ENCODE measurements around the gene PPP2R2D. TPM values are rescaled to one million over a fixed set of nuclear protein-coding genes. Genes with fewer than 3 reads are reported as not detected.
"Not testable (repeated sequence)": the region's sequence is repeated elsewhere in the genome, so short reads cannot be mapped to it uniquely, and the experiment has no call there.

The PPP2R2D gene
- total RNA-seq, 1 experiment from 2014 or later: 35.1 TPM

DNA sequence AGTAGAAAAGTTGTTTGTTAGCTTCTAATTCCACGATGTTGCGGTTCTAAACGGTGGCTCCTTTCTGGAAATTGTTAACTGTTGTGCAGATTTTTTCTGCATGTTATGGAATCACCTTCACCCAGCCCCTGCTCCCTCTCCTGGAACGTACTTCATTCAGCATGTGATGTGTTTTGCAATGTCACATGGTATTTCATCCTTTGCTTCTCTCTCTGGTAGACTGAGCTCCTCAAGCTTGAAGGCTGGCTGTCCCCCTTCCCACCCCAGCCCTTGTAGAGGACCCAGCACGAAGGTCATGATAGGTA, 4.4 kb downstream of the PPP2R2D start:
- Histone ChIP-seq H3K9me3 (replicated peaks) (no peaks in the 10 kb centered on the region), H3K27ac (no peak overlapping the region), H3K4me3 (no peak overlapping the region), H3K4me1 (no peaks in the 10 kb centered on the region), H3K27me3 (no peaks in the 10 kb centered on the region), H3K36me3 (no peaks in the 10 kb centered on the region)
- no peak for DNase-seq

GRCh38 chr10:131905603-131906268, 4.9 kb downstream of the PPP2R2D start:
- H3K9me3 ChIP-seq (replicated peaks): no peaks in the 10 kb centered on the region
- no peaks in the 10 kb centered on the region for H3K4me1 ChIP-seq
- no peak overlapping the region for H3K27ac ChIP-seq
- DNase-seq: no peak
- H3K4me3 ChIP-seq: no peak overlapping the region
- no peaks in the 10 kb centered on the region for H3K27me3 ChIP-seq
- no peaks in the 10 kb centered on the region for H3K36me3 ChIP-seq

GRCh38 chr10:131906269-131906639, 5.4 kb downstream of the PPP2R2D start:
- no peak overlapping the region for H3K27ac ChIP-seq
- H3K4me3 ChIP-seq: no peak overlapping the region
- no peak for DNase-seq
- no peaks in the 10 kb centered on the region for H3K9me3 ChIP-seq (replicated peaks)
- no peaks in the 10 kb centered on the region for H3K27me3 ChIP-seq
- no peaks in the 10 kb centered on the region for H3K36me3 ChIP-seq
- no peaks in the 10 kb centered on the region for H3K4me1 ChIP-seq

DNA sequence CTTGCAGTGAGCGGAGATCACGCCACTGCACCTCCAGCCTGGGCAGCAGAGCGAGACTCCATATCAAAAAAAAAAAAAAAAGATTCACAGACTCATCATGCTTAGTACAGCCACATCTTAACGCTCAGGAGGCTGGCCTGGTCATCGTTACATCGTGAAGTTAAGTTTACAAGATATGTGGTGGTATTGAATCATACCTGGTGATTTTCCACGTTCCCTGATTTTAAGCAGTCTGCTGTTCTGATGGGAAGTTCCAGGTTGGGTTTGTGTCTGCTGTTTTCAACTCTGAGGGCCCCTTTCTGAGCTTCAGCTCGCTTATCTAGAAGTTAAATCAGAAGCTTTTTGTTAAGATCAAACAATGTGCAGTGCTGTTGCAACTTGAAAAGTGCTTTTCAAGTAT, 6.9 kb downstream of the PPP2R2D start:
- Histone ChIP-seq H3K27ac (no peak overlapping the region), H3K4me1 (no peaks in the 10 kb centered on the region), H3K4me3 (no peak overlapping the region), H3K27me3 (no peaks in the 10 kb centered on the region), H3K36me3 (0 out of 2 replicates have a peak, but pooled peaks cover 3% of the 10 kb centered on the region), H3K9me3 (replicated peaks) (no peaks in the 10 kb centered on the region)
- no peak for DNase-seq

- H3K9me3 ChIP-seq (replicated peaks): no peaks in the 10 kb centered on the region
- DNase-seq: peak in 1 of 2 experiments; percentile 17
- H3K27me3 ChIP-seq: no peaks in the 10 kb centered on the region
- H3K4me3 ChIP-seq: no peak overlapping the region
- H3K27ac ChIP-seq: no peak overlapping the region
- no peaks in the 10 kb centered on the region for H3K4me1 ChIP-seq
- H3K36me3 ChIP-seq: 0 out of 2 replicates have a peak, but pooled peaks cover 4% of the 10 kb centered on the region
Observed at GRCh38 chr10:131908151-131908550, 7.3 kb downstream of the PPP2R2D start.

DNA sequence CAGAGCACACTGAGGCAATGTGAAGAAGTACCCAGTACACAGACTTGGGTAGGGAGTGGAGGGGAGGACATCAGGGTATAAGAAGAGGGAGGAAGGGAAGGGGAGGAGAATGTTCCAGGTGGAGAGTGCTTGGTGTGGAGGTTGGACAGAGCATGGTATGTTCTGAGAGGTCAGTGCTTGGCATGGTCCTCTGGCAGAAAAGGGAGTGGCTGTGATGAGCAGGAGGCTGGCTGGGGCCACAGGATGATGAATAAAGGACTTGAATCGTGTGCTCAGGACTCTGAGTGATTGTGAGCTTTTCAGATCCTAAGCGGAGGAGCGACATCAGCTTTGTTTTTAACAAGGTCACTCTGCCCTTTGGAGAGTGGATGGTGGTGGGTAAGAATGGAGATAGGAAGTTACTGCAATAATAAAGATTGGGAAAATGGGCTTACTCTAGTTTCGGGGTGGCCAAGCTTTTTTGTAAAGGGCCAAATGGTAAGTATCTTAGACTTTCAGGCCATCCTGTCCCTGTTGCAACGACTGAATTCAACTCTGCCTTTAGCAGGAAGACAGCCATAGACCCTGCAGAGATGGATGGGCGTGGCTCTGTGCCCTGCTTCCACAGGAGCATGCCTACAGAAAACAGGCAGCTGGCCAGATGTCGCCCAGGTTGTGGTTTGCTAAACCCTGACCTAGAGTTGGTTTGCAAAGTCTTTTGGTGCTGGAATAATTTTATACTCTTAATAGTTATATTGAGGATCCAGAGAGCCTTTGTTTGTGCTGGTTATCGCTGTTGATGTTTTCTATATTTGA, 8.4 kb downstream of the PPP2R2D start:
- Histone ChIP-seq H3K9me3 (replicated peaks) (no peaks in the 10 kb centered on the region), H3K36me3 (0 out of 2 replicates have a peak, but pooled peaks cover 4% of the 10 kb centered on the region), H3K27me3 (no peaks in the 10 kb centered on the region), H3K4me3 (no peak overlapping the region), H3K27ac (no peak overlapping the region), H3K4me1 (no peaks in the 10 kb centered on the region)
- DNase-seq: no peak

GRCh38 chr10:131909929-131910328, 9.1 kb downstream of the PPP2R2D start:
- Histone ChIP-seq H3K4me3 (no peak overlapping the region), H3K36me3 (0 out of 2 replicates have a peak, but pooled peaks cover 4% of the 10 kb centered on the region), H3K27me3 (no peaks in the 10 kb centered on the region), H3K27ac (no peak overlapping the region), H3K9me3 (replicated peaks) (no peaks in the 10 kb centered on the region), H3K4me1 (no peaks in the 10 kb centered on the region)
- DNase-seq: no peak

DNA sequence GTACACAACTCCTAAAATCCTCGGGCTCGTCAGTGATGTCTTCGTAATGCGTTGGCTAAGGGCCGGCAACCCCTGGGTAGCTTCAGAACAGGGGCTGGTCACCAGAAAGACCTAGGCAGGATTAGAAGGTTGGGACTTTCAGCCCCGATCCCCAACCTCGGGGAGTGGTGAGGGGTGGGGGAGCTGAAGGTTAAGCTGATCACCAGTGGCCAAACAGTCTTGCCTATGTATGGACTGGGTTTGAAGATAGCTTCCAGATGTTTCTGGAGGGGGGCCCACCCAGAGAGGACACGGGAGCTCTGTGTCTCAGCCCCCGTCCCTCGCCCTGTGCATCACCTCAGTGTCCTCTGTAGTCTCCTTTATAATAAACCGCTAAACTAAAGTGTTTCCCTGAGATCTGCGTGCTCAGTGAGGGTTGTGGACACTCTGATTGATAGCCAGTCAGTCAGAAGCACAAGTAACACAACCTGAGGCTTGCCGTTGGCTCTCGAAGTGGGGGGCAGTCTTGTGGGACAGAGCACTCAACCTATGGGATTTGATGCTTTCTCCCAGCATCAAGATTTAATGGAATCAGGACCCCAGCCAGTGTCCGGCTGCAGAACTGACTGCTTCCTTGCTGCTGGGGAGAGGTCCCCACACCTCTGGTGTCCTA, 10.0 kb downstream of the PPP2R2D start:
- Histone ChIP-seq H3K27me3 (no peaks in the 10 kb centered on the region), H3K4me1 (no peaks in the 10 kb centered on the region), H3K9me3 (replicated peaks) (no peaks in the 10 kb centered on the region), H3K4me3 (no peak overlapping the region), H3K27ac (no peak overlapping the region), H3K36me3 (0 out of 2 replicates have a peak, but pooled peaks cover 4% of the 10 kb centered on the region)
- no peak for DNase-seq

DNA sequence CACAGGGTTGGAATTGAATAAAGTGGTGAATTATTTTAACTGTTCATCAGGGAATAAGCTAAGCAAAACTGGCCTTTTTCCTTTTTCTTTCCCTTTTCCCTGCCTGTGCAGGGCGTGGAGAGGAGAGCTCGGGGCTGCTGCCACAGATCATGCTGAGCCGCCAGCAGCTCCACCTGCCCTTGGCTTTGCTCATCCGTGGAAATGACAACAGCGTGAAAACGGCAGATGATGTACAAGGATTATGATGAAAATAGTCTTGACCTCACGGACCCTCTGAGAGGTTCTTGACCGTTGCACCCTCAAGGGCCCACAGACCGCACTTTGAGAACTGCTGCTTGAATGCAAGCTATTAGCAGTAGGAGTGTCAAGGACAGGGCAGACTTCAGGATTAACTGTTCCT, 10.6 kb downstream of the PPP2R2D start:
- no peaks in the 10 kb centered on the region for H3K9me3 ChIP-seq (replicated peaks)
- no peak for DNase-seq
- no peaks in the 10 kb centered on the region for H3K4me1 ChIP-seq
- 0 out of 2 replicates have a peak, but pooled peaks cover 4% of the 10 kb centered on the region for H3K36me3 ChIP-seq
- no peak overlapping the region for H3K27ac ChIP-seq
- no peaks in the 10 kb centered on the region for H3K27me3 ChIP-seq
- H3K4me3 ChIP-seq: no peak overlapping the region

- H3K27me3 ChIP-seq: no peaks in the 10 kb centered on the region
- H3K4me3 ChIP-seq: no peak overlapping the region
- H3K36me3 ChIP-seq: 0 out of 2 replicates have a peak, but pooled peaks cover 4% of the 10 kb centered on the region
- H3K9me3 ChIP-seq (replicated peaks): no peaks in the 10 kb centered on the region
- no peak for DNase-seq
- H3K27ac ChIP-seq: no peak overlapping the region
- no peaks in the 10 kb centered on the region for H3K4me1 ChIP-seq
Observed at GRCh38 chr10:131912620-131913019, 11.8 kb downstream of the PPP2R2D start.

GRCh38 chr10:131915484-131915883, 14.7 kb downstream of the PPP2R2D start:
- Histone ChIP-seq H3K27me3 (no peaks in the 10 kb centered on the region), H3K27ac (no peak overlapping the region), H3K36me3 (0 out of 2 replicates have a peak, but pooled peaks cover 4% of the 10 kb centered on the region), H3K4me1 (no peaks in the 10 kb centered on the region), H3K9me3 (replicated peaks) (no peaks in the 10 kb centered on the region), H3K4me3 (no peak overlapping the region)
- DNase-seq: no peak

GRCh38 chr10:131915990-131916766, 15.4 kb downstream of the PPP2R2D start:
- no peak for DNase-seq
- no peak overlapping the region for H3K27ac ChIP-seq
- no peaks in the 10 kb centered on the region for H3K27me3 ChIP-seq
- 0 out of 2 replicates have a peak, but pooled peaks cover 4% of the 10 kb centered on the region for H3K36me3 ChIP-seq
- H3K9me3 ChIP-seq (replicated peaks): no peaks in the 10 kb centered on the region
- H3K4me1 ChIP-seq: no peaks in the 10 kb centered on the region
- no peak overlapping the region for H3K4me3 ChIP-seq

- not testable (repeated sequence) for DNase-seq; H3K36me3 ChIP-seq; H3K9me3 ChIP-seq (replicated peaks); H3K27ac ChIP-seq; H3K4me3 ChIP-seq; H3K27me3 ChIP-seq; H3K4me1 ChIP-seq
Observed at GRCh38 chr10:131916767-131917160, 16.0 kb downstream of the PPP2R2D start.

DNA sequence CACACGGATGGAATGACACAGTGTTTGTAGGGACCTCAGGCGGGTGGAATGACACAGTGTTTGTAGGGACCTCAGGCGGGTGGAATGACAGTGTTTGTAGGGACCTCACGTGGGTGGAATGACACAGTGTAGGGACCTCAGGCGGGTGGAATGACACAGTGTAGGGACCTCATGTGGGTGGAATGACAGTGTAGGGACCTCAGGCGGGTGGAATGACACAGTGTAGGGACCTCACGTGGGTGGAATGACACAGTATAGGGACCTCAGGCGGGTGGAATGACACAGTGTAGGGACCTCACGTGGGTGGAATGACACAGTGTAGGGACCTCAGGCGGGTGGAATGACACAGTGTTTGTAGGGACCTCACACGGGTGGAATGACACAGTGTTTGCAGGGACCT, 16.7 kb downstream of the PPP2R2D start:
- not testable (repeated sequence) for H3K9me3 ChIP-seq (replicated peaks); H3K27me3 ChIP-seq; H3K27ac ChIP-seq; H3K36me3 ChIP-seq; H3K4me1 ChIP-seq; DNase-seq; H3K4me3 ChIP-seq

- H3K27me3 ChIP-seq; DNase-seq; H3K27ac ChIP-seq; H3K9me3 ChIP-seq (replicated peaks); H3K4me3 ChIP-seq; H3K36me3 ChIP-seq; H3K4me1 ChIP-seq: not testable (repeated sequence)
Observed at GRCh38 chr10:131919461-131919860, 18.7 kb downstream of the PPP2R2D start.

All from SJCRH30 (cell line).